Activated CD8-positive, alpha-beta memory T cell treated with anti-CD3 and anti-CD28 coated beads, Interleukin-2, amount 50 U/mL, for 1 hour (primary cell): ENCODE results near the gene ZSCAN10.
"Not testable (repeated sequence)": the region's sequence is repeated elsewhere in the genome, so short reads cannot be mapped to it uniquely, and the experiment has no call there.

ENCODE experiments used
- DNase-seq: peaks from one replicate; pipeline ENCODE4 v3.0.0-alpha.2; 2020; ENCODE audit errors: extremely low read depth

Gene ZSCAN10

DNA sequence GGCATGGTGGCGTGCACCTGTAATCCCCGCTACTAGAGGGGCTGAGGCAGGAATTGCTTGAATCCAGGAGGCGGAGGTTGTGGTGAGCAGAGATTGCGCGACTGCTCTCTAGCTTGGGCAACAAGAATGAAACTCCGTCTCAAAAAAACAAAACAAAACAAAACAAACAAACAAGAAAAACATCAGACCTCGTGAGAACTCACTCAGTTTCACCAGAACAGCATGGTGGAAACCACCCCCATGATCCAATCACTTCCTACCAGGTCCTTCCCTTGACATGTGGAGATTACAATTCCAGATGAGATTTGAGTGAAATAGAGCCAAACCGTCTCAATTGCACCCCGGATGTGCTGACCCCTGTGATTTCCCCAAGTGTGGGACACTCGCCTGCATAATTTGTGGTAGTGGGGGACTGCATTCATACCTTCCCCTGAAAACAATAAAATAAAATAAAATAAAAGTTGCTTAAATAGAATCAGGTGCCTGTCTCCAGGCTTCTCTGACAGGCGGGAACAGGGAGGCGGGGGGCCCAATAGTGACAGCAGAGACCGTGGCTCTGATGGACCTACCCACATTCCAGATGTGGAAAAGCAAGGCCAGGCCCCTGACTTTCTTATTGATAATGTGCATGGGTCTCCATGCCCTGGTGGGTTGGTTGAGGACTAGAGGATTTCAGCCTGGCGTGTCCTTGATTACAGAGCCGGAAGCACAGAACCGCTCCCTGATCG lies 13.1 kb downstream of the ZSCAN10 start:
- no peak for DNase-seq

DNA sequence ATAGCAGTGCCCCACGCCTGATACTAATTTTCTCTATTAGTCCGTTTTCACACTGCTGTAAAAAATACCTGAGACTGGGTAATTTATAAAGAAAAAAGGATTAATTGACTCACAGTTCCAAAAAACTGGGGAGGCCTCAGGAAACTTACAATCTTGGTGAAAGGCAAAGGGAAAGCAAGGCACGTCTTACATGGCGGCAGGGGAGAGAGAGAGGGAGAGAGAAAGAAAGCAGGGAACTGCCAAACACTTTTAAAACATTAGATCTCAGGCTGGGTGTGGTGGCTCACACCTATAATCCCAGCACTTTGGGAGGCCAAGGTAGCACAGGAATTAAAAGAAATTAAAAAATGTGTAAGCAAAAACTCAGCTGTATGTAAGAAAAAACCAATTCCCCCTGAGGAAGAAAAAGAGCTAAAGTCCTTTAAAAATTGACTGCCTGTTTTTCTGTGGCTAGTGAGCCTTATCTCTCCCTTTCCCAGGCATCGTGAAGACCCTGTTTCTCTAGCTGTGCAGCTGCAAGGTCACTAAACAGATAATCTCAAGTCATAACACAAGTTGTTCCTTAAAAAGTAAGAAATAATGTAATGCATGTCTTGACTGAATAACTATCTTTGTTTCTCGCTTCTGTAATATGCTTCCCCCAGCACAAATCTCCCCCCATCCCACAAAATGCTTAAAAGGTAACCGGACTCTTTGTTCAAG lies 14.0 kb downstream of the ZSCAN10 start:
- no peak for DNase-seq

DNA sequence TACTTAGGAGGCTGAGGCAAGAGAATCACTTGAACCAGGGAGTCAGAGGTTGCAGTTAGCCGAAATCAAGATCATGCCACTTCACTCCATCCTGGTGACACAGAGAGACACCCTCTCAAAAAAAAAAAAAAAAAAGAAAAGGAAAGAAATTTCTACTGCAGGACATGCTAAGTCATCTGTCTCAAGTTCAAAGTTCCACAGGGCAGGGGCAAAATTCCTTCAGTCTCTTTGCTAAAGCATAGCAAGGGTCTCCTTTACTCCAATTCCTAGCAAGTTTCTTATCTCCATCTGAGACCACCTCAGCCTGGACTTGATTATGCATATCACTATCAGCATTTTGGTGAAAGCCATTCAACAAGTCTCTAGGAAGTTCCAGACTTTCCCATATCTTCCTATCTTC lies 14.6 kb downstream of the ZSCAN10 start:
- no peak for DNase-seq

DNA sequence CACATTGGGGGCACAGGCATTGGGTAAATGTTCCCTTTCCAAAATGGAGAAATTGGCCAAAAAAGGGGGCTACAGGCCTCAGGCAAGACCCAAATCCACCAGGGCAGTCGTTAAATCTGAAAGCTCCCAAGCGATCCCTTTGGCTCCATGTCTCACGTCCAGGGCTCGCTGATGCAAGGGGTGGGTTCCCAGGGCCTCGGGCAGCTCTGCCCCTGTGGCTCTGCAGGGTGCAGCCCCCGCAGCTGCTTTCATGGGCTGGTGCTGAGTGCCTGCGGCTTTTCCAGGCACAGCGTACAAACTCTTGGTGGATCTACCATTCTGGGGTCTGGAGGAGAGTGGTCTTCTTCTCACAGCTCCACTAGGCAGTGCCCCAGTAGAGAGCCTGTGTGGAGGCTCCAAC lies 15.7 kb downstream of the ZSCAN10 start:
- DNase-seq, result not testable (repeated sequence)

DNA sequence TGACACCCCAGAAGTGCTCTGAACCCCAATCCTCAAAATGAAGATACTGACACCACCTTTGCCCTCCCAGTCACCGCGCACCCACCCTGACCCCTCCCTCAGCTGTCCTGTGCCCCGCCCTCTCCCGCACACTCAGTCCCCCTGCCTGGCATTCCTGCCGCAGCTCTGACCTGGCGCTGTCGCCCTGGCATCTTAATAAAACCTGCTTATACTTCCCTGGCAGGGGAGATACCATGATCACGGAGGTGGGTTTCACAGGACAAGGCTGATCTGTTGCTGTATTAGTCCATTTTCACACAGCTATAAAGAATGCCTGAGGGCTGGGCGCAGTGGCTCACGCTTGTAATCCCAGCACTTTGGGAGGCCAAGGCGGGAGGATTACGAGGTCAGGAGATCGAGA lies 17.1 kb downstream of the ZSCAN10 start:
- DNase-seq, result not testable (repeated sequence)

DNA sequence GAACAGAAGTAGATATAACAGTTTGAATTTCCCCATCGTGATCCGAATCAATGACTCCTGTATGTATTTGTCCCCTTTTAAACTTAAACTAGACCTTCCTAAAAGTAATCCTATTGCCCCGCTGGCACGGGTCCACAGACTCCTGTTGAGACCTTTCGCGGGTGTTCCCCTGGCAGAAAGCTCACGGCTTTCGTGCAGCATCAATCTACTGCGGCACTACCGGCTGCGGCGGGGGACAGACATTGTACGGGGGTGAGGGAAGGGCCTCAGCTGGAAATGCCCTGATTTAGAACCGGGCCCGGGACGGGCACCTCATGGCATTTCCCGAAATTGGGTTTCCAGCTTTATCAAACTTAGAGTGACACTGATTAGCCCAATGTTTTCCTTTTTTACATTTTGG lies 19.1 kb downstream of the ZSCAN10 start:
- no peak for DNase-seq

DNA sequence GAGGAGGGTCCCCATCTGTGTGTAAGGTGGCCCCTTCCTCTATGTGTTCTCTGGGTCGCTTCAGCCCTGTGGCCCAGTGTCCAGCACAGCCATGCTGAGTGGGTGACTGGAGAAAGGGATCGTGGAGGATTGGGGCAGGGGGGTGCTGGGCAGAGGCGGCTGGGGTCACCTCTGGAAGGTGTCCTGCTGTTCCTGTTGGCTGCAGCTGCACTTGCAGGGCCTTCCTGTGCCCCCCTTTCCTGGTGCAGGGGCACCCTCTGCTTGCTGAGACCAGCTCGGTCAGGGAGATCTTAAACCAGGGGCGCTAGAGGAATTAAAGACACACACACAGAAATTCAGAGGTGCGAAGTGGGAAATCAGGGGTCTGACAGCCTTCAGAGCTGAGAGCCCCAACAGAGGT lies 22.5 kb downstream of the ZSCAN10 start:
- DNase-seq, result no peak

DNA sequence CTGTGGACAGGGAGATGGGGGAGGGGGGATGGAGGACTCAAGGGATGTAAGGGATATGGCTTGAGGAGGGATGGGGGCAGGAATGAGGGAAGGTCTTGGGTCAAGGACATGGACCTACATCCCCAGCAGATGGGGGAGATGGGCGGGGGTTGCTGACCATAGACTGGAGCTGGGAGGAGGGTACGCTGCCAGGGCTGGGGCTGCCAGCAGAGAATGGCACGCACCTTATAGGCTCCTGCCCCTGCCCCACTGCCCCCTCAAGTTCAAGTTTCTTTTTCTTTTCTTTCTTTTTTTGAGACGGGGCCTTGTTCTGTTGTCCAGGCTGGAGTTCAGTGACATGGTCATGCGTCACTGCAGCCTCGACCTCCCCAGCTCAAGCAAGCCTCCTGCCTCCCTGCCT lies 23.1 kb downstream of the ZSCAN10 start:
- not testable (repeated sequence) for DNase-seq

DNA sequence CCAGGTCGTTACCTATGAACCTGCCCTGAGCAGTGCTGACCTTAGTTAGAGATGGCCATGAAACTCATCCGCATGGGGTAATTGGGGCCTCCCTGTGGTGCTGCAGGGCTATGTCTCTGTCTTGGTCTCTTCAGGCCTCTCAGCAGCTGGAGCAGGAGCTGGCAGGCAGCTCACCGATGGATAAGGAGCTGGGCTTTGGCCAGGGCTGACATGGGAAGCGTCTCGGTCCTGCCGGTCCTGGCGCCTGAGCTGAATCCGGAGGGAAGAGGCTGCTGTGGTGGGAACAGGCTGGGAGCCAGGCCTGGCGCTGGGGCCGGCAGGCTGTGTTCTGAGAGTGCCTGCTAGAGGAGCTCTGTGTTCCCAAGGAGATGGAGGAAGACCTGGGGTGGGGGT lies 23.6 kb downstream of the ZSCAN10 start:
- DNase-seq, result no peak

DNA sequence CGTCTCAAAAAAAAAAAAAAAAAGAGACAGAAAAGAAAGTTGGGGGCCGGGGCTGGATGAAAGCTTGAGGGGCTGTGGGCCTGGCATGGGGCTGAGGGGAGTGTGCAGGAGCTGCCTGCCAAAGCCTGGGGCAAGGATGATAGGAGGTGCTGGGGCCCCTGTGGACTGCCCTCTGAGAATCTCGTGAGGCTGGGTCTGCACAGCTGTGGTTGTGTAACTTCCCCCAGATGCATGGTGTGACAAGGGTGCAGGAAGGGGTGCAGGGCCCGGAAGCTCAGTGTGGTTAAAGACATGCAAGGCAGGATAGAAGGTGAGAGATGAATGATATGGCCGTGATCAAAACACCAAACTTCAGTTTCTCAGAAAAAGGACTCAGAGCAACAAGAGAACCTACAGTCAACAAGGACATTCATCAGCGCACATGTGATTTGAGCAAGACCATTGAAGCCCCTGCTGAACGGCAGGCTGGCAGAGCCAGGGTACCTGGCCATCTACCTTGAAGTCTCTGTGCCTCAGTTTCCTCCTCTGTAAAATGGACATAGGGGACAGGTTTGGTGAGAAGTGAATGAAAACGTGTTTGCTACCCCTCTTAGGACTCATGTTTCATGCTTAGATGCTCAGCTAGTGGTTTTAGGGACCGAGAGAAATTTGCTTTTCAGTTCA lies 24.1 kb downstream of the ZSCAN10 start:
- DNase-seq, result no peak

DNA sequence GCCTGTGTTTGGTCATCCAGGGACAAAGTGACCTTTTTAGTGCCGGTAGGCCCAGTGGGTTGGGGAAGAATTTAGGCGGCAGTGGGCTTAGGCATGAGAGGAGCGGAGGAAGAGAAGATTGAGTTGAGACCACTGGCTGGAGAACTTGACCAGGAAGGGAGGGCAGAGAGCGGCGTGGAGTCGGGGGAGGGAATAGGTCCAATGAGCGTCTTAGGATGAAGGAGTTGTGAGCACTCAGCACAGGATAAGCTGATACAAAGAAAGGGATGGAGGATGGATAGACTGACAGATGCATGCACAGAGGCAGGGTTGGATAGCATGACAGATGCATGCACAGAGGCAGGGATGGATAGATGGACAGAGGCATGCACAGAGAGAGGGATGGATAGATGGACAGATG lies 25.6 kb downstream of the ZSCAN10 start:
- no peak for DNase-seq

DNA sequence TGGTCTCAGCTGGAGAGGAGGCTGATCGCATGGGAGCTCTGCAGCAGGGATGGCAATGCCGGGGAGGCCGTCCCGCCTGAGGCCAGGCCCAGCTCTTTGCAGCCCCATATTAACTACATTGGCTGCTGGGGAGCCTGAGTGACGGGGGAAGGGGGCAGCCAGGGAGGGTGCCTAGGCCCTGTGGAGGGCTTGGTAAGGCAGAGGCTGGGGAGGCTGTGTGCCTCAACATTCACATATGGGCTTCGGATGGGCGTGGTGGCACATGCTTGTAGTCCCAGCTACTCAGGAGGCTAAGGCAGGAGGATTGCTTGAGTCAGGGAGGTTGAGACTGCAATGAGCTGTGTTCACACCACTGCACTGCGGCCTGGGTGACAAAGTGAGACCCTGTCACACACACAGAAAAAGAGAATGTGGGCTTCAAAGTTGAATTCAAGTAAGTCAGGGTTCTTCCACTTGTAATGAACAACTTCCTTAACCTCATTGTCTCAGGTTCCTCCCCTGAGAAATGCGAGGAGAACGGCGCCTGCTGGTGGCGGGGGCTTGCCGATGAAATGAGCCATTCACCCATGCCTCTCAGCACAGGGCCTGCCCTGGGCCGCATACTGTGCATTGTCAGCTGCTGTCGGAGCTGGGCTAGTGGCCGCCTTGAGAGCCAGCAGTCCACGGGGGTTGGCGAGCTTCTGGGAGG lies 26.4 kb downstream of the ZSCAN10 start:
- not testable (repeated sequence) for DNase-seq

DNA sequence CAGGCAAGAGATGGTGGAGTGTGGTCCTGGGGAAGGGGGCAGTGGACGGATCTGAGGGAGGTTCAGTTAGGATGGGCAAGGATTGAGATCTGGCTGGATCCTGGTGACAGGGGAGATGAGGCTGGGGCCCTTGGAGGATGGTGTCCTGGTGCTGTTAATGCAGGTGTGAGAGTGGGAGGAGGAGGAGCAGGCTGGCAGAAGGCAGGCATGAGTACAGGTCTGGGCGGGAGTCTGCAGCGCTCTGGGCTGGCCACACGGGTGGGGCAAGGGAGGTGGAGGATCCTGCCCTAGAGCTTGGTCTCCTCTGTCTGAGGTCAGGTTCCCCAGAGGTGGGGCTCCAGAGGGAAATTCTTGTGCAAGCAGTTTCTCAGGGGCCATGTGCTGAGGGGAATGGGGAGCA lies 26.9 kb downstream of the ZSCAN10 start:
- DNase-seq, result not testable (repeated sequence)

DNA sequence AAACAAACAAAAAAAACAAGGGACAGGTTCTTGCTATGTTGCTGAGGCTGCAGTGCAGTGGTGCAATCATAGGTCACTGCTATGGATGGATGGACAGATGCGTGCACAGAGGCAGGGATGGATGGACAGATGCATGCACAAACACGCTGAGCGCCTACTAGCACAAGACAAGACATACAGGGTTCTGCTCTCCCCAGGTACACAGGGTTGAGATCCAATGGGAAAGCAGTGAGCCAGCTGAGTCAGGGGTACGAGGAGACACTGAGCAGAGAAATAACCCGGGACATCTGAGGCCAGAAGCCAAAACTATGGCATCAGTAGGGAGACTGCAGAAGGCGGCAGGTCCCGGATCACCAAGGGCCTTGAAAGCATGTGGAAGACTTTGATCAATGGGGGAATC lies 27.4 kb downstream of the ZSCAN10 start:
- no peak for DNase-seq

DNA sequence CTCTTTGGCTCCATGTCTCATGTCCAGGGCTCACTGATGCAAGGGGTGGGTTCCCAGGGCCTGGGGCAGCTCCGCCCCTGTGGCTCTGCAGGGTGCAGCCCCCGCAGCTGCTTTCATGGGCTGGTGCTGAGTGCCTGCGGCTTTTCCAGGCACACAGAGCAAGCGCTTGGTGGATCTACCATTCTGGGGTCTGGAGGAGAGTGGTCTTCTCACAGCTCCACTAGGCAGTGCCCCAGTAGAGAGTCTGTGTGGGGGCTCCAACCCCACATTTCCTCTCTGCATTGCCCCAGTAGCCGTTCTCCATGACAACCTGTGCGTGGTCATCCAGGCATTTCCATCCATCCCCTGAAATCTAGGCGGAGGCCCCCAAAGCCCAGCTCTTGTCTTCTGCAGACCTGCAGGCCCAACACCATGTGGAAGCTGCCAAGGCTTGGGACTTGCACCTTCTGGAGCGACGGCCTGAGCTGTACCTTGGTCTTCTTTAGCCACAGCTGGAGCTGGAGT lies 28.4 kb downstream of the ZSCAN10 start:
- DNase-seq, result no peak

DNA sequence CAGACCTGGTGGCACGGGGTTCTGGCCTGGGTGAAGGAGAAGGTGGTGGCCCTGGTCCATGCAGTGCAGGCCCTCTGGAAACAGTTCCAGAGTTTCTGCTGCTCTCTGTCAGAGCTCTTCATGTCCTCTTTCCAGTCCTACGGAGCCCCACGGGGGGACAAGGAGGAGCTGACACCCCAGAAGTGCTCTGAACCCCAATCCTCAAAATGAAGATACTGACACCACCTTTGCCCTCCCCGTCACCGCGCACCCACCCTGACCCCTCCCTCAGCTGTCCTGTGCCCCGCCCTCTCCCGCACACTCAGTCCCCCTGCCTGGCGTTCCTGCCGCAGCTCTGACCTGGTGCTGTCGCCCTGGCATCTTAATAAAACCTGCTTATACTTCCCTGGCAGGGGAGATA lies 29.9 kb downstream of the ZSCAN10 start:
- not testable (repeated sequence) for DNase-seq

DNA sequence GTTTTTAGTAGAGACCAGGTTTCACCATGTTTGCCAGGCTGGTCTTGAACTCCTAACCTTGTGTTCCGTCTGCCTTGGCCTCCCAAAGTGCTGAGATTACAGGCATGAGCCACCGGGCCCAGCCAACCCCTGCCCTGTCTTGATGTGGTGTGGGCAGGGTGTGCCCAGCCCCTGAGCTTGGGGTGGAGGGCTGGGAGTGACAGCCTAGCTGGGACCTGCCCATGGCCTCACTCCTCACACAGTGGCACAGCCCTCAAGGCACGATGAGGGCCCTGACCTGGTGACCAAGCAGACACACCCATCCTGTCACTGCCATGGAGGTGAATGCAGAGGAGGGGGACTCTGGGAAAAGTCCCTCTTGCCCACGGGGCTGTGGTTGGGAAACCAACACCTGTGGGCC lies 30.6 kb downstream of the ZSCAN10 start:
- DNase-seq, result no peak

DNA sequence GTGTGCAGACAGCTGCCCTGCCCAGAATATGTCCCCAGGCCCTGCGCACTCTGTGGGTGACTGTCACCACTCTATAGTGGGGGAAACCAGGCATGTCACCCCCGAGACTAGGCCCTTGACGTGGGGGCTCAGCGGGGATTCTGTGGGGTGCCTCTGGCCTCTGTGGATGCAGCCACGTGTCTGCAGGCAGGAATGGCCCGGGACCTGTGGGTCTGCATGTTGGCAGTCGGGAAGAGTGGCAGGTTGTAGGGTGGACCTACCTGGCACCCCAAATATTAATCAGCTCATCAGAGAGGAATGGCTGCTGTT lies 32.7 kb downstream of the ZSCAN10 start:
- DNase-seq, result no peak

DNA sequence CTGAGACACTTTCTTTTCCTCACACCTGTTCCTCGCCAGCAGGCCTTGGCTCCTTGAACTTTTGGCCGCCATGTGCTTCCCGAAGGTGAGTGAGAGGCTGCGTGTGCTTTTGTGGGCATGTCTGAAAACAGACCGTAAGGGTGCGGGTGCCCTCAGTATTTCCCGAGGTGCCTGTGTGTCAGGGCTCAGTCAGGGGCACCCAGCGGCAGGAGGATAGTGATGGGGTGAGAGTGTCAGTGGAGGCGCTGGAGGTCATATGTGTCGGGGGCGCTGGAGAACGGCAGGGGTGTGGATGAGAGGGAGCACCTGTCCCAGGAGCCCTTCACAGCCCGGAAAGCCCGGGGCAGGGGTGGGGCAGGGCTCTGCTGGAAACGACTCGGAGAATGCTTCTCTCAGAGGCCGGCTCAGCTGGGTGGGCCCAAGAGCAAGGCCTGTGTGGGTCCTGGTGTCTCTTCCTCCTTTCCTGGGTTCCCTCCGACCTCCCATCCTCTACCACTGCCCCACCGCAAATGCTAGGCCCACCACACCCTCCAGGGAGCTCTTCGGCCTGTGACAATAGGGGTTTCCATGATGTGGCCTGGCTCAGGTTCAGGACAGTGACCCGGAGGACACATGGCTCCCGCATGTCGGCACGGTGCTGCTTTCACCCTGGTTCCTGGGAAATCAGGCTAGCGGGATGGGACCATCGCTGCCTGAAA lies 33.2 kb downstream of the ZSCAN10 start:
- no peak for DNase-seq

DNA sequence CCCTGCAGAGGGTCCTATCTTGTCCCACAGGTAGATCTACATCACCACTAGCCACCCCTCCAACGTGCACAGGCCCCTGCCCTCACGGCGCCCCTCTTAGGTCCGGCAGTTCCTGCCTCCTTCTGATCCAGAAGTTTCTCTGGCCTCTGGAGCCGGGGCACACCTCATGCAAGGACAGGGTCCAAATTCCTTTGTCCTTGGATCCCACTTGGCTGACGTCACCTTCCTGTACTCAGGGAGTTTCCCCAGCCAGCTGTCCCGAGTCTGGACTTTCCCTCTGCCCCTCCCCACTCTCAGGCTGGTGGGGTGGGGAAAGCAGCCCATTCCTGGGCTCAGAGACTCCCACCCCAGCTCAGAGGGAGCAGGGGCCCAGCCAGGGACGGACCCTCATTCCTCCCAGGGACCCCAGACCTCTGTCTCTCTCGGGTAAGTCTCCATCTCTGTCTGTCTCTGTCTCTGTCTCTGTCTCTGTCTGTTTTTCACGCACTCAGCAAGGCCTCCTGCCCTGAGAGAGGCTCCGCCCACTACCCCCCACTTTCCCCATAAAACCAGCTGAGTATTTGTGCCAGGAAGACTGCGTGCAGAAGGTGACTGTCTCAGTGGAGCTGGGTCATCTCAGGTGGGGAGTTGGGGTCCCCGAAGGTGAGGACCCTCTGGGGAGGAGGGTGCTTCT lies 33.9 kb downstream of the ZSCAN10 start, which contains the start of gene IL32:
IL32 (plus strand) TSS at position 572 of the 673 bp plus-strand sequence. CDS start 172 bp downstream, outside the sequence.
- DNase-seq, result no peak
